ENCODE results near the gene GGA1.

Gene GGA1, protein sequence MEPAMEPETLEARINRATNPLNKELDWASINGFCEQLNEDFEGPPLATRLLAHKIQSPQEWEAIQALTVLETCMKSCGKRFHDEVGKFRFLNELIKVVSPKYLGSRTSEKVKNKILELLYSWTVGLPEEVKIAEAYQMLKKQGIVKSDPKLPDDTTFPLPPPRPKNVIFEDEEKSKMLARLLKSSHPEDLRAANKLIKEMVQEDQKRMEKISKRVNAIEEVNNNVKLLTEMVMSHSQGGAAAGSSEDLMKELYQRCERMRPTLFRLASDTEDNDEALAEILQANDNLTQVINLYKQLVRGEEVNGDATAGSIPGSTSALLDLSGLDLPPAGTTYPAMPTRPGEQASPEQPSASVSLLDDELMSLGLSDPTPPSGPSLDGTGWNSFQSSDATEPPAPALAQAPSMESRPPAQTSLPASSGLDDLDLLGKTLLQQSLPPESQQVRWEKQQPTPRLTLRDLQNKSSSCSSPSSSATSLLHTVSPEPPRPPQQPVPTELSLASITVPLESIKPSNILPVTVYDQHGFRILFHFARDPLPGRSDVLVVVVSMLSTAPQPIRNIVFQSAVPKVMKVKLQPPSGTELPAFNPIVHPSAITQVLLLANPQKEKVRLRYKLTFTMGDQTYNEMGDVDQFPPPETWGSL

DNA sequence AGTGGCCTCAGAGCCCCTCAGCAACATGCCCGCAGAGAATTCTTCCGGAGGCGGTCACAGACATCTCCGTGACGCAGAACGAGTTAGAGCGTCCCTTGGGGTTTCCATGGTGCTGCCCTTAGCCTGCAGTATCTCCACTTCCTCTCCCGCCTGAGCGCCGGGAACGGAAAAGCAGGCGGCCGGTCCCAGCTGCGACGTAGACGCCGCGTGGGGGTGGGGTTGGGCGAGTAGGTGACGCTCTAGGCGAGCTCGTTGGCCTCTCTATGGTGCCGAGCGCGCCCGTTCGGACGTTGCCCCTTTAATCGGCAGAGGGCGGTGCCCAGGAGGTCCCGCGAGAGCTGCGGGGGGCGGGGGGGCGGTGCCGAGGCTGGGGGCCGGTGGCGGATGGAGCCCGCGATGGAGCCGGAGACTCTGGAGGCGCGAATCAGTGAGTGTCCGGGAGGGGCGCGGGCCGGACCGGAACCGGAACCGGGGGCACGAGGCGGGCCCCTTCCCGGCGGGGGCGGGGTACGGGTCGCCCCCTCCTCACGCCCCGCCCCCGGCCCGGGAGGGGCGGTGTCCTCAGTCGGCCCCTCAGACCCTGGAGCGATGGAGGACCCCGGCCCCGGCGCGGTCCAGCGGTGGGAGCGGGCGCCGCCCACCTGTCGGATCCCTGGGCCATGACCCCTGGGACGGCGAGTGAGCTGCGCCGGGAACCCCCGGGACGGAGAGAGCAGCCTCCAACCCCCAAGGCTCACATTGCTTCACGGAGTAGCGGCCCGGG lies at the start of gene GGA1:
GGA1 (plus strand) TSS at position 358 of the 763 bp plus-strand sequence; CDS start at position 385, 27 bp downstream.
- H3K4me1 ChIP-seq (ENCODE audit: control insufficient read depth, insufficient read depth, low read length) = peaks cover 8% of the 10 kb centered on the region
- H3K9me3 ChIP-seq (ENCODE audit: control insufficient read depth, insufficient read depth, low read depth, low read length) = no peaks in the 10 kb centered on the region
- H3K9ac ChIP-seq (ENCODE audit: low read length) = peak within 1 kb of the TSS; percentile 95
- H3K27ac ChIP-seq (ENCODE audit: low read depth, low read length) = peak within 1 kb of the TSS; percentile 96
- H3K36me3 ChIP-seq (ENCODE audit: control insufficient read depth, insufficient read depth, low read length) = no peaks in the 10 kb centered on the region; the same call in 1 of the 2 replicates
- no peaks in the 10 kb centered on the region for H3K27me3 ChIP-seq (ENCODE audit: control insufficient read depth, insufficient read depth, low read length)
- H3K4me3 ChIP-seq (ENCODE audit: low read depth, low read length) = peak within 1 kb of the TSS; percentile 75

DNA sequence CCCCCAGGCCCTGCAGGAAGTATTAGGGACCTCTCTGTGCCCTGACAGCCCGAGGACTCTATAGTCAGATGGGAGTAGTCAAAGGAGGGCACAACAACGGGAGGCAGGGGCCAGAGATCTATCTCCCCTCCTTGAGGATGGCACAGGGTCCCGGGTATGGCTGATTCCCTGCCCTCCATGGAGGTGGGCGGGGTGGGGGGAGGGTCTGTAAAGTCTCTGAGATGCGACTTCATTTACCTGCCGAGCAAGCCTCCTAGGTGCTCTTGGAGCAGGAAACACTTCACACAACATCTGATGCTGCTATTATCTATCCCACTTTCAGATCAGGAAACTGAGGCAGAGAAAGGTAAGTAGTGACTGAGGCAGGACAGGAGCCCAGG lies 49.1 kb upstream of the GGA1 start:
- Histone ChIP-seq H3K9ac (ENCODE audit: low read length) (peak overlapping the region; percentile 72), H3K4me3 (ENCODE audit: low read depth, low read length) (peak overlapping the region; percentile 54), H3K9me3 (ENCODE audit: control insufficient read depth, insufficient read depth, low read depth, low read length) (no peaks in the 10 kb centered on the region), H3K27me3 (ENCODE audit: control insufficient read depth, insufficient read depth, low read length) (peaks cover 32% of the 10 kb centered on the region), H3K36me3 (ENCODE audit: control insufficient read depth, insufficient read depth, low read length) (no peaks in the 10 kb centered on the region; the same call in 1 of the 2 replicates), H3K27ac (ENCODE audit: low read depth, low read length) (no peak overlapping the region), H3K4me1 (ENCODE audit: control insufficient read depth, insufficient read depth, low read length) (peaks cover 55% of the 10 kb centered on the region)

- Histone ChIP-seq H3K4me1 (ENCODE audit: control insufficient read depth, insufficient read depth, low read length) (peaks cover 56% of the 10 kb centered on the region), H3K4me3 (ENCODE audit: low read depth, low read length) (peak within 1 kb of the TSS; percentile 80)
These were observed 48.6 kb upstream of the GGA1 start, which contains the start of gene CDC42EP1 for GRCh38 chr22:37559901-37560607. Gene CDC42EP1 (plus strand): TSS chr22:37560480. CDS start chr22:37566350, 5,870 bp downstream.

DNA sequence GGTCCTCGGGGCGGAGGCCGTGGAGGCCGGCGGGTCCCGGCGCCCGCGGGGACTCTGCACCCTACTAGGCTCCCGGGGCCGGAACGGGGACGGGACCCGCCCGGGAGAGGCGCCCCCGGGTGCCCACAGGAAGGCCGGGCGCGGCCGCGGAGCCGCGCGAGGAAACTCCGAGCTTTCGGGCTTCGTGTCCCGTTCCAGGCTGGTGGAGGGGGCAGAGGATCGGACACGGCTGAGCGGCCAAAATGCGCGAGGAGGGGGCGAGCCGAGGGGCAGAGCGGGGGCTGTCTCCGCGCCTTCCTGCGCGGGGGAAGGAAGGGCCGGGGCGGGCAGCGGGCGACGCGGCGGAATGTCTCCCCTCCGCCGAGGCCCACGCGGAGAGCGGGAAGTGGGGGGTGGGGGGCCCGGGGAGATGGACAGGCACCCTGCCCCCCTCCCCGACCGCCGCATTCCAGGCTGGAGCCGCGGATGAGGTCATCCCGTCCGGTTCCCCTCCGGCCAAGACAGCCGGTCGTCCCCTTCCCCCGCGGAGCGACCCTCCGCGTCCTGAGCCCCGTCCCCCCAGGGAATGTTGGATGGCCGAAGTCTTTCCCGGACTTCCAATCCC lies 47.9 kb upstream of the GGA1 start:
- no peaks in the 10 kb centered on the region; the same call in 1 of the 2 replicates for H3K36me3 ChIP-seq (ENCODE audit: control insufficient read depth, insufficient read depth, low read length)
- H3K27me3 ChIP-seq (ENCODE audit: control insufficient read depth, insufficient read depth, low read length) = peaks cover 28% of the 10 kb centered on the region
- peak overlapping the region; percentile 80 for H3K4me3 ChIP-seq (ENCODE audit: low read depth, low read length)
- peak overlapping the region; percentile 82; the same call in 1 of the 2 replicates for H3K27ac ChIP-seq (ENCODE audit: low read depth, low read length)
- no peaks in the 10 kb centered on the region for H3K9me3 ChIP-seq (ENCODE audit: control insufficient read depth, insufficient read depth, low read depth, low read length)
- H3K4me1 ChIP-seq (ENCODE audit: control insufficient read depth, insufficient read depth, low read length) = peaks cover 56% of the 10 kb centered on the region
- H3K9ac ChIP-seq (ENCODE audit: low read length) = peak overlapping the region; percentile 91

More at GRCh38 chr22:37559901-37560607, 48.6 kb upstream of the GGA1 start, which contains the start of gene CDC42EP1:
- peaks cover 31% of the 10 kb centered on the region for H3K27me3 ChIP-seq (ENCODE audit: control insufficient read depth, insufficient read depth, low read length)
- H3K9me3 ChIP-seq (ENCODE audit: control insufficient read depth, insufficient read depth, low read depth, low read length) = no peaks in the 10 kb centered on the region
- H3K36me3 ChIP-seq (ENCODE audit: control insufficient read depth, insufficient read depth, low read length) = no peaks in the 10 kb centered on the region; the same call in 1 of the 2 replicates
- H3K27ac ChIP-seq (ENCODE audit: low read depth, low read length) = peak within 1 kb of the TSS; percentile 82; the same call in 1 of the 2 replicates
- H3K9ac ChIP-seq (ENCODE audit: low read length) = peak within 1 kb of the TSS; percentile 91

DNA sequence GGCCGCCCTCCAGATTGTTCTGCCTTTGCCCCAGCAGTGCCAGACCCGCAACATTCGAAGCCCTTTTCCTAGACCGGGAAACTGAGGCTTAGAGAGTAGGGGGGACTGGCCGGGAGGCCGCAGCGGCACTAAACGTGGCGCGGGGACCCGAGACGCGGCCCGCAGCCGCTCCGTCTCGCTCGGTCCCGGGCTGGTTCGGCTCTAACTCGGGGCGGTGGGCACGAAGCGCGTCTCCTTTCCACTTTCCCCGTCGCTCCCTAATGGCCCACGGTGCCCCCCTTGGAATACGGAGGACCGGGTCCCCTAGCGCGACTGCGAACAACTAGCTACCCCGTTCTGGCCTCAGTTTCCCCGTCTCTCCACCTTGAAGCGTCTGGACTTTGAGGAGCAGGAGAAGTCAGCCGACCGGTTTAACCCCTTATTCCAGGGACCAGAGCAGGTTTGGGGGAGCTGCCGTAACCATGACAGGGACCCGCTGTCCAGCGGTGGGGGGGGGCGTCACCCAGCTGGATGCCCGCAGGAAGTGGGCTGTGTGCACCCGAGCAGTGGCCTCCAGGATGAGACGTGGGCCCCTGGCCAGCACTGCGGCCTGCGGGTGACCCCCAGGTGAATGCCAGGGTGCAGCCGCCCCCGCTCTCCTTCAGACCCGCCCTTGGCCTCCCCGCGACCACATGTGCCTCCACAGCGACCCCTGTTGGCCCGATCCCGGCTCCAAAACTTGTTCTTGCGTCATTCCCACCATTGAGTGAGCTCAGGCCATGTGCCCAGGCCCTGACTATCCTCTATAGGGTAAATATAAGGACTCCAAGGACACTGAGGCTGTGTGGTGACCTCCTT lies 47.2 kb upstream of the GGA1 start:
- Histone ChIP-seq H3K27me3 (ENCODE audit: control insufficient read depth, insufficient read depth, low read length) (peaks cover 22% of the 10 kb centered on the region), H3K4me1 (ENCODE audit: control insufficient read depth, insufficient read depth, low read length) (peaks cover 51% of the 10 kb centered on the region), H3K36me3 (ENCODE audit: control insufficient read depth, insufficient read depth, low read length) (peaks cover 6% of the 10 kb centered on the region; the same call in 1 of the 2 replicates), H3K9ac (ENCODE audit: low read length) (peak overlapping the region; percentile 91), H3K4me3 (ENCODE audit: low read depth, low read length) (peak overlapping the region; percentile 80), H3K27ac (ENCODE audit: low read depth, low read length) (peak overlapping the region; percentile 82), H3K9me3 (ENCODE audit: control insufficient read depth, insufficient read depth, low read depth, low read length) (no peaks in the 10 kb centered on the region)

DNA sequence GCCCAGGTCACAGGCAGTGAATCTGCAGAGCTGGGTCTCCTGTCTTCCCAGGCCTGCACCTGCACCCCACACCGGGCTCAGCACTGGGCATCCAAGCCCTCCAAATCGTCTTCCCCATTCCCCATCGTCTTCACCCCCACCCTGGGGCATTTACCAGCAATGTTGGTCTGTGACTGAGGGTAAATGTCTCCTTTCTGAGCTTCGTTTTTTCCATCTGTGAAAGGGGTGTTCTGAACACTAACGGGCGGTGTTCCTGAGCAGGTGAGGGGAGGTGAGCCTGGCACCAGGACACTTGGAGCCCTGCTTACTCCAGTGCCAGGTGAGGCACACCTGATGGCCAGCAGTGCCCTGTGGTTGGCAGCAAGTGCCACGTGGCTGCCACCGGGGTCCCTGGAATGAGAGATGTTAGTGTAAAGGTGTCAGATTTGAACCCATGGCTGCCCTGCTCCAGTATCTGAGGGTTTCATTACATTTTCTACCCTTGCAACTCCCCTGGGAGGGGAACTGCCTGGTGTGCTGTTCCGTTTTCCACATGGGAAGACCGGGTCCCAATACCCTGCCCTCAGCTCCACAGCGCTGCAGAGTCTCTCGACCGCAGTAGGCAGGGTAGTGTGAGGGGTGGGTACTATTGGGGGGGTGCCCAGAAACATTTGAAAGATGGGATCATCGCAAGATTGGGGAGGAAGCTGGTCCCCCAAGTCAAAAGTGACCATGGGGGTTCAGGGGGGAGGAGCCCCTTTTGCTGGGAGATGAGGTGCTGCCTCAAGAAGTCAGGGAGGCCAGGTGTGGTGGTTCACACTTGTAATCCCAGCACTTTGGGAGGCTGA lies 46.4 kb upstream of the GGA1 start:
- H3K27ac ChIP-seq (ENCODE audit: low read depth, low read length) = peak overlapping the region; percentile 25; the same call in 1 of the 2 replicates
- peak overlapping the region; percentile 91 for H3K9ac ChIP-seq (ENCODE audit: low read length)
- no peaks in the 10 kb centered on the region for H3K9me3 ChIP-seq (ENCODE audit: control insufficient read depth, insufficient read depth, low read depth, low read length)
- H3K4me1 ChIP-seq (ENCODE audit: control insufficient read depth, insufficient read depth, low read length) = peaks cover 43% of the 10 kb centered on the region
- H3K4me3 ChIP-seq (ENCODE audit: low read depth, low read length) = peak overlapping the region; percentile 80; the same call in 1 of the 2 replicates
- peaks cover 13% of the 10 kb centered on the region; the same call in 1 of the 2 replicates for H3K36me3 ChIP-seq (ENCODE audit: control insufficient read depth, insufficient read depth, low read length)
- peaks cover 18% of the 10 kb centered on the region for H3K27me3 ChIP-seq (ENCODE audit: control insufficient read depth, insufficient read depth, low read length)

DNA sequence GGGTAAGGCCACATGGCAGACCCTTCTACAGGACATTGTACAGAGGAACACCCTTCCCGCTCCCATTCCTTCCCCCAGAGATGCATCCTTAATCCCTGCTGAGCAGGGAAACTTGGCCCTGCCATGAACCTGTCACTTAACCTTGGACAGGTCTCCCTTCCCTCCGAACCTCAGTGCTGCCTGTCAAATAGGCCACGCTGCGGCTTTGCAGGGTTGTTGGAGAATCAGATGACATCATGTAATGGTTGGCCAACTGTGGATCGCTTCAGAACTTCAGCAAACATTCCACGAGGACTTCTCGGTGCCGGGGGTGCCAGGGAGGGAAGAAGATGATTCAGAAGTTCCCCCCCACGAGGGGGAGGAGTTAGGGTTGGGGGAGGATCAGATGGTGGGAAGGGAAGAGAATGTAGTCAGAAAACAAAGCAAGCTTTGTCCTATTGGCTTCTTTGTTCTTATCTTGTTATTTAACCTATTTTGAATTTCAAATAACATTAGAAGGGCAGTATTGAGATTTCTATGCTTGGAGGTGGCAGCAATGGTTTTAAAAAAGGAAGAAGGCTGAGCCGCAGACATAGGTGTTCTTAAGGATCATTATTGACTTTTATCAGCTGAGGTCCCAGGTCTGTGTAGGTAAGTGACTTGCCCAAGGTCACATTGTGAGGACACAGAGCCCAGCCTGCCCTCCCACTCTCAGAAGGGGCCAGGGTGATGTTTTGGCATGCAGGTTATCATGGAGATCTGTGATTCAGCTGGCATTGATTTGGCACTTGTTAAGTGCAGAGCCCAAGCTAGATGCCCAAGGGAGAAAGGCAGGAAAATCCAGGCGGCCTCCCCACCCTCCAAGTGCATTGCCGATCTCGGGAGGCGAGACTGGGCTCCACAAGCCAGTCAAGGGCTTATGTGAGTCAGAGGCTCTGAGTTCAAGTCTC lies 45.2 kb upstream of the GGA1 start:
- Histone ChIP-seq H3K27me3 (ENCODE audit: control insufficient read depth, insufficient read depth, low read length) (peaks cover 12% of the 10 kb centered on the region), H3K36me3 (ENCODE audit: control insufficient read depth, insufficient read depth, low read length) (peaks cover 17% of the 10 kb centered on the region; the same call in 1 of the 2 replicates), H3K4me3 (ENCODE audit: low read depth, low read length) (no peak overlapping the region; the same call in 1 of the 2 replicates), H3K9ac (ENCODE audit: low read length) (peak overlapping the region; percentile 50), H3K9me3 (ENCODE audit: control insufficient read depth, insufficient read depth, low read depth, low read length) (no peaks in the 10 kb centered on the region), H3K27ac (ENCODE audit: low read depth, low read length) (no peak overlapping the region), H3K4me1 (ENCODE audit: control insufficient read depth, insufficient read depth, low read length) (peaks cover 47% of the 10 kb centered on the region)

DNA sequence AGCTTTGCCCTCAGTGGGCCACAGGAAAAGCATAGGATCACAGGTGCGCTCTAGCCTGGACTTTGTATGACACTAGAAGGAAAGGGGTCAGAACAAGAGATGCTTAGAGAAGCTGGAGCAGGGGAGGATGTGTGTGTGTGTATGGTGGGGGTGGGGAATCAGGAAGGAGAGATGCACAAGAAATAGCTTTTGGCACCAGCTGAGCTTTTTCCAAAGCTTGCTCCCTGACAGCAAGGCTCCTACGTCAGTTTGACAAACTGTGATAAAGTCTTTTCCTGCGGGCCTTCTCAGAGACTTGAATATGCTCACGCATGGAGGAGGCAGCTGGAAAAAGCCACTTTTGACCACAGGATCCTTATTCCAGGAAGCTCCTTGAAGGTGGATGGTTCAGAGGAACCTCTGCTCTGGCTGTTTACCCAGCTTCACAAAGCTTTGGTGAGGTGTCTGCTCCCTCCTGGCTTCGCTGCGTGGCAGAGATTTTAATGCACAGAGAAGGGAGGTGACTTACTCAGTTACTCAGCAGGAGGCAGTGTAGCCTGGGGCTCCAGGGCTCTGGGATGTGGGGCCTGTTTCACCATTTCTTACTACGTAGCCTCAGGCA lies 44.4 kb upstream of the GGA1 start:
- Histone ChIP-seq H3K27me3 (ENCODE audit: control insufficient read depth, insufficient read depth, low read length) (peaks cover 12% of the 10 kb centered on the region), H3K27ac (ENCODE audit: low read depth, low read length) (no peak overlapping the region), H3K4me3 (ENCODE audit: low read depth, low read length) (no peak overlapping the region; the same call in 1 of the 2 replicates), H3K9ac (ENCODE audit: low read length) (peak overlapping the region; percentile 50), H3K9me3 (ENCODE audit: control insufficient read depth, insufficient read depth, low read depth, low read length) (no peaks in the 10 kb centered on the region), H3K4me1 (ENCODE audit: control insufficient read depth, insufficient read depth, low read length) (peaks cover 55% of the 10 kb centered on the region), H3K36me3 (ENCODE audit: control insufficient read depth, insufficient read depth, low read length) (peaks cover 17% of the 10 kb centered on the region; the same call in 1 of the 2 replicates)

All from HUES6 (cell line).